ENCODE measurements around the gene BMP8A. TPM values are rescaled to one million over a fixed set of nuclear protein-coding genes. Genes with fewer than 3 reads are reported as not detected.

BMP8A gene
- total and polyA plus RNA-seq, 2 of the 8 experiments (the other 6 are each of a cell fraction or from before 2014, with no cell fraction given): 0.38 to 0.43 TPM

DNA sequence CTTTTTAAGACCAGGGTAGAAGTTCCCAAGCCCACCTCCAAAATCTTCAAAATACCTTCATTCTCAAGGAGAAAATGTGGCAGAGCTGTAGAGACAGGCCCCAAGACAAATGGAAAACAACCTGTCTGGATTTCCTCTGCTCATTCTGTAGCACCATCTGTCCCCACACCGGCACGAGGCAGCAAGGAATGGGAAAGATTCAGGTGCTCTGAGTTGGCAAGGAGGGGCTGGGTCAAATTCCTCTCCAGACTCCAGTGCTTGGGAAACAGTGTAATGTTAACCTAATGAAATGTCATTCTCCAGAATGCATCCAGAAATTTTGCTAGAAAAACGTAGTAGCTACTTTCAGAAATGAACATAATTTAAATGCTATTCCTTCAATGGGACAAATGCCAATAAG lies 75.9 kb downstream of the BMP8A start:
- Histone ChIP-seq H3K27me3 (replicated peaks in 1 of 4; ENCODE audit: control insufficient read depth in 3 of 4, extremely low read depth in 1 of 4, insufficient read depth in 3 of 4, low read length in 3 of 4) (no peaks in the 10 kb centered on the region), H3K36me3 (ENCODE audit: control insufficient read depth in 2 of 4, insufficient read depth in 4 of 4, low read length in 3 of 4) (peaks cover 84 to 98% (median 95%) of the 10 kb centered on the region in 4 experiments), H3K79me2 (ENCODE audit: control insufficient read depth in 1 of 2, insufficient read depth in 2 of 2, low read length in 2 of 2) (peaks cover 0 to 12% of the 10 kb centered on the region in 2 experiments; a peak in 2 of 4 replicates), H2AK5ac (ENCODE audit: low read depth, low read length) (no peak overlapping the region), H4K8ac (ENCODE audit: extremely low read depth, insufficient read depth, low read length) (no peak overlapping the region), H3K14ac (ENCODE audit: insufficient read length) (no peak overlapping the region), H3K23ac (ENCODE audit: insufficient read length) (no peak overlapping the region), H3K4me3 (ENCODE audit: extremely low read depth in 1 of 4, insufficient read depth in 2 of 4, low read depth in 3 of 4, low read length in 4 of 4) (no peak overlapping the region), H2BK20ac (ENCODE audit: low read length) (no peak overlapping the region), H3K9me3 (ENCODE audit: insufficient read depth in 2 of 2, low read depth in 1 of 2, low read length in 1 of 2) (no peaks in the 10 kb centered on the region), H3K27ac (ENCODE audit: low read depth, low read length) (no peak overlapping the region), H3K56ac (replicated peaks; ENCODE audit: insufficient read length, low read depth, low read length) (no peak overlapping the region), H2AFZ (ENCODE audit: low read length) (no peak overlapping the region), H3K4me1 (replicated peaks in 1 of 4; ENCODE audit: control insufficient read depth in 3 of 4, insufficient read depth in 4 of 4, low read length in 3 of 4) (no peaks in the 10 kb centered on the region), H2BK5ac (ENCODE audit: low read depth, low read length) (no peak overlapping the region), H2BK120ac (replicated peaks; ENCODE audit: low read depth, low read length) (no peak overlapping the region), H3K4me2 (ENCODE audit: insufficient read depth in 1 of 2, low read depth in 2 of 2, low read length in 2 of 2) (no peak overlapping the region), H4K5ac (ENCODE audit: insufficient read length, low read depth, low read length) (no peak overlapping the region), H3K9ac (replicated peaks in 1 of 4; ENCODE audit: extremely low read depth in 1 of 4, low read depth in 3 of 4, low read length in 3 of 4) (no peak overlapping the region), H3K18ac (ENCODE audit: extremely low read depth, low read length) (no peak overlapping the region), H2BK15ac (ENCODE audit: low read length) (no peak overlapping the region), H4K20me1 (replicated peaks in 1 of 2; ENCODE audit: control insufficient read depth in 1 of 2, insufficient read depth in 2 of 2, low read length in 2 of 2) (peaks cover 16 to 34% of the 10 kb centered on the region in 2 experiments), H3K79me1 (ENCODE audit: low read depth, low read length) (peaks cover 4% of the 10 kb centered on the region; the same call in 1 of the 2 replicates), H3K4ac (replicated peaks; ENCODE audit: insufficient read length, low read depth, low read length) (no peak overlapping the region), H4K91ac (replicated peaks; ENCODE audit: insufficient read length, low read length) (no peak overlapping the region), H2BK12ac (ENCODE audit: low read depth, low read length) (no peak overlapping the region), H3K23me2 (ENCODE audit: low read depth, low read length) (no peaks in the 10 kb centered on the region)
- DNase-seq (ENCODE audit: low read depth in 1 of 2, low spot score in 2 of 2) (no peak), FAIRE-seq (no peak)
- ChIA-PET POLR2A (ENCODE audit: partially characterized antibody) (interaction anchor here (1.1 kb wide), 1 partner anchor 86 kb away, joined by 4 read pairs; no protein-coding TSS in a partner anchor), CTCF (ENCODE audit: partially characterized antibody) (no interaction called here)
- 95% methylated on average over 3 of the region's 3 CpGs; no CpG with 5 or more reads in 1 of the 2 experiments for WGBS, 2 experiments (ENCODE audit: extremely low coverage in 1 of 2, insufficient coverage in 1 of 2, insufficient read length in 1 of 2, insufficient replicate concordance in 2 of 2, low coverage in 1 of 2, low lambda C conversion rate in 2 of 2, missing lambda C conversion rate in 1 of 2)
- TF ChIP-seq POLR2A (IDR thresholded peaks at IDR 0.05; ENCODE audit: control extremely low read depth in 1 of 2, low read depth in 2 of 2, low read length in 2 of 2) (no peak), CHD1 (IDR thresholded peaks at IDR 0.05; ENCODE audit: low read depth, low read length) (no peak), EGR1 (IDR thresholded peaks at IDR 0.05; ENCODE audit: borderline replicate concordance, low read depth, low read length) (no peak), RXRA (IDR thresholded peaks at IDR 0.05; ENCODE audit: insufficient read depth, low read depth, low read length) (no peak), YY1 (IDR thresholded peaks at IDR 0.05; ENCODE audit: low read depth, low read length) (no peak), CHD2 (IDR thresholded peaks at IDR 0.05; ENCODE audit: low read length) (no peak)

Measured in H1 (cell line).